Middle frontal gyrus (tissue), 1 donor: ENCODE measurements around the gene NEURL1B.

ENCODE experiments used
- DNase-seq: peaks from one replicate; pipeline ENCODE4 v3.0.0-alpha.2; 2015; ENCODE audit warnings: low spot score; ENCODE audit errors: extremely low spot score

NEURL1B gene

DNA sequence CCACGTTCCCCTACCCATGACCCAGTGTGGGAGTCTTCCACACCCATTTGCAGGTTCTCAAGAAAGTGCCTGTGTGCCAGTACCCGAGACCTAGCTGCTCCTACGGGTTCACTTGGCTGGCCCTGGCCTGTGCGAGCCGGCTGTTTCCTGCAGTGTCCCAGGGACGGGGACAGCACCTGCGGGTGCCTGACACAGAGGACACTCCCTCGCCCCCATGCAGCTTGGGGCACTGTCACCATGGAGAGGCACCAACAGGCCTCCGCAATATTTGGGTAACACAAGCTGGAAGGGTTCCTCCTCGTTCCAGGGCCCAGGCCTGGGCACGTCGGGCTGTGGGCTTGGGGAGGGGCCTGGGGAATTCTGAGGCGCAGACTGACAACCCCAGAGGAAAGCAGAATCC, 88.5 kb downstream of the NEURL1B start:
- no peak for DNase-seq

DNA sequence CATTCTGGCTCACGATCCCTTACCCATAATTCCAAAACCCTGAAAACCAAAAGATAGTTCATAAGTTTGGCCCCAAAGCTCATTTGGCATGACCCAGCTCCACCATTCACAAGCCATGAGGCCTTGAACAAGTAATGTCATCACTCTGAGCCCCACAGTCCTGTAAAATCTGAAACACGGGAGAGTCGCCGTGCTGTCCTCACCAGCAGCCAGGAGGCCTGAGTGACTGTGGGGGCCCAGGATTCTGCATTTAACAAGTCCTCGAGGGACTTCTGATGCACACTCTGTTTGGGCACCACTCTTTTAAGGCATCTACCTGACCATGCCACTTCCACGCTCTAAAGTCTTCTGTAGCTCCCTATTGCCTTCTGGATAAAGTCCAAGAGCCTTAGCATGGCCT, 89.2 kb downstream of the NEURL1B start:
- DNase-seq = no peak

DNA sequence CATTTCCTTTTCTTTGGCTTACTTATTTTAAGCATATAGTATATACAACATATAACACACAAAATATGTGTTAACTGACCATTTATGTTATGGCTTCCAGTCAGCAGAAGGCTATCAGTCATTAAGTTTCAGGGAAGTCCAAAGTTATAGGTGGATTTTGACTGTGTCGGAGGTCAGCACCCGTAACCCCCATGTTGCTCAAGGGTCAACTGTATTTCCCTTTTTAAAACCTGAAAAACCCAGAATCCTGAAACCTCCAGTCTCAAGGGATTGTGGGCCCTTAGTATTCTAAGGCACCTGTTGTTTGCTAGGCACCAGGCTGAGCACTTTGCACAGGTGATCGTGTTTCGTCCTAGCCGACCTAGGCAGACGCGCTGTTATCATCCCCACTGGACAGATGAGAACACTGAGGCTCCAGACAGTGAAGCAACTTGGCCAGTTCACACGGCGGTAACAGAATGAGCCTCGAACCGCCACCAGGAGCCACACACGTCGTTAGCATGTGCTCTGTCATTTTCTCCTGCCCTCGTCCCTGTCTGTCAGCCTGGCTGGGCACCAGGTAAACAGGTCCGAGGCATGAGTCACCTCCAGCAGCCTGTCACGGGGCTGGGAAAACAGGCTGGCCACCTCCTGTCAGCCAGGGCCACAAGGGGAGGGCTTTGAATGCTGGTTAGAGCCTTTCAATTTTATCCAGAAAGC, 90.1 kb downstream of the NEURL1B start:
- DNase-seq = no peak

DNA sequence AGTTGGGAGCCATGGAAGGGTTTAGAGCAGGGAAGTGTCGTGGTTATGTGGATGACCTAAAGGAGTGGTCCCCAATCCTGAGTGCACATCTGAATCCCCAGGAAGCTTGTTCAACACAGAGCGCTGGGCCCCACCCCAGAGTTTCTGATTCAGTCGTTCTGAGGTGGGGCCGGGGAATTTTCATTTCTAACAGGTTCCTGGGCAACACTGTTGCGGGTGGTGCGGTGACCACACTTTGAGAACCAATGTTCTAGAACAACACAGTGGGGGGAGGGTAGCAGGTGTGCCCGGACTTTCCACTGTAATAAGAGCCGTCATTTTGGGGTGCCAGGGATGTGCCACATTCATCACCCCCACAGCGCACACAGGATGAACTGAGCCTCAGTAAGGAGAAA, 90.6 kb downstream of the NEURL1B start:
- DNase-seq = no peak

DNA sequence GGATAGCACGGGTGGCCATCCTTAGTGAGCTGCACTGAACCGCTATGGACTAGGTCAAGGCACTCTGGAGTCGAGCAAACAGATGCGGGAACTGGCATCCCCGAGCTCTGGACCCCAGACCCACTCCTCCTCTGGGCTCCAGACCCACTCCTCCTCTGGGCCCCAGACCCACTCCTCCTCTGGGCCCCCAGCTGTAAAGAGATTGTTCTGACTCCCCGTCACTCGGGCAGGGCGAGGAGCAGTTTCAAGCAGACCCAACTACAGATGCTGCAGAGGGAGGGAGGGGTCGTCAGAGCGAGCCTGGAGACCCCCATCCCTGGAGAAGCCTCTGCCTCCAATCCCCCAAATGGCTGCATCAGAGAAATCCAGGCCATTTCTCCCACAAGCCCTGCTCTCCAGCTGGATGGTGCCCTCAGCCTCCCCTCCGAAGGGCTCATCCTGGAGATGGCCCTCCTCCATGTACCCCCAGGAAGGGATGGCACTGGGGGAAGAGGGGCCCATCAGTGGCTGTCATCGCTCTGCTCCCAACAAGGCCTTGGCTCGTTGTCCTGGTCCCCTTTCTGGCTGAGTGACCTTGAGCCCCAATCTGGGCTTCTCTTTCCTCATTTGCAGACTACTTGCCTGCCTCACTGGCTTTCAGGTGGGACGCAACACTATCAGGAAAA, 91.3 kb downstream of the NEURL1B start:
- DNase-seq = no peak

DNA sequence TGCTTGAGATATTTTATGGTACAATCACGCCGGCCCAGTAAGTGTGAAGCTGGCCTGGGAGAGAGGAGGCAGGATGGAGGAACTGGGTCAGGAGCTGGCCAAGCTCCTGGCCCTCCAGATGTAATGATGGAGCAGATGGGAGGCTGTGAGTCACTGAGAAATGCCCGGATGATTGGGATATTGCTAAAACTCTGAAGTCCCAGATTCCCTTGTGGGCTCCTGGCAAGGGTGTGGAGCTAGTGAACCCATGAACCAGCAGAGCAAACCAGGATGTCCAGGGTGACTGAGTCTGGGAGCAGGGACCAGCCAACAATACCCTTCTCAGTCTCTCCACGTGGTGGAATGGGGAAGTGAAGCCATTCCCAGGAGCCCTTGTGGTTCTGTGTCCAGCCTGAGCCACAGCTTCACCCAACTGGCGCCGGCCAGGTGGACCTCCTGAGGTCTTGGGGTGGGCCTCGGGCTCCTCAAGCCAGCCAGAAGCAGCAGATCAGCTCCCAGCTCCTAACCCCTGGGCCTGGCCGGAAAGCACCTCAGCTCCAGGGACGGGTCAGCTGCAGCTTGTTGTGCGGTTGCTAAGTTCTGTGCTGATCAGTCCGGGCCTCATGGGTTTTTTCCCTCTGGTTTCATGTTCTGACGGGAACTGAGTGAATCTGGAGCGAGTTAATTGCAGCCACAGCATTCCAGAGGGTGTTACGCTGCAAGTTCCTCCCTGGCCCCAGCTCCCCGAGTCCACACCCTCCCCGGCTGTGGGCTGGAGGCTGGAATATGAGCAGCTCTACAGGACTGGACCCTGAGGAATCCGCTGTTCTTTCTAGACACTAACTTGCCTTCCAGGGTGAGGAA, 92.3 kb downstream of the NEURL1B start:
- DNase-seq = no peak

DNA sequence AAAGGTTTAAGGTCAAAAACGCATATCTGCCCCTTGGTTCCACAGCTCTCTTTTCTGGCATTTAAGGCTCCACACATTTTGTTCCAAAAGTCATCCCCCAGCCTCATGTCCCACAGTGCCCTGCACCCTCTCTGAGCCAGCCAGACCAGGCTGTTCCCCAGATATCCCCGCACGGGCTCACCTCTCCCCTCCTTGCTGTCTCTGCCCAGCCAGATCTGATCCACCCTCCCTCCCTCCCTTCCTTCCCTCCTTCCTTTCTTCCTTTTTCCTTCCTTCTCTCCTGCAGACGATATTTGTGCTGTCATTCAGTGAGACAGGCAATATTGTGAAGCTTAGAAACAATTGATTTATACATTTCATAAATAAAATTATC, 92.9 kb downstream of the NEURL1B start:
- no peak for DNase-seq

DNA sequence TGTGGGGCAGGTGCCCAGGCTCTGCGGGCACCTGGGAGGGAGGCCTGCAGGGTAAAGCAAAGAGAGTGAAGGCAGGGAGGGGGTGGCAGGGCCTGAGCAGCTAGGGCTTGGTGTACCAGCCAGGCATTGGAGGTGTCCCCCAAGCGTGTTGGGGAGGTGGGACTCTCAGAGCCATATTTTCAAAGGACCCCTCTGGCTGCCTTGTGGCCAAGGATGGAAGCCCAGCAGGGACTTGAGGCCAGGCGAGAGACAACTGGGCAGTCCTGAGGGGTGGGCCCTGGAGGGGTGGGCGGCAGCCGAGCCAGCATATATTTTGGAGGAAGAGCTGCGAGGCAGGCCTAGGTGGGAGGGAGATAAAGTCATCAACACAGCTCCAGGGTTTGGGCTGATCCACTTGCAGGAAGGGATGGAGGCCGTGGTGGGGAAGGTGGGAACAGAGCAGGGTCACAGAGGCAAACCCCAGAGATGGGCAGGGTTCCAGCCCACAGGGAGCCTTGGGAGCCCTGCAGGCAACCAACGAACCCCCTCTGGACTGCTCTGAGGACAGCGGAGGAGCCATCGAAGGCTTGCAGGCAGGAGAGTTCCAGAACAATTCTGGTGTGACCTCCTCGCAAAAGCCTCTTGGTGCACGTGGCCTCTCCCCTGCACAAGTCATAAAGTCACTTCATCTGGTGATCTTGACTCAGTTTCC, 94.2 kb downstream of the NEURL1B start:
- DNase-seq = no peak

DNA sequence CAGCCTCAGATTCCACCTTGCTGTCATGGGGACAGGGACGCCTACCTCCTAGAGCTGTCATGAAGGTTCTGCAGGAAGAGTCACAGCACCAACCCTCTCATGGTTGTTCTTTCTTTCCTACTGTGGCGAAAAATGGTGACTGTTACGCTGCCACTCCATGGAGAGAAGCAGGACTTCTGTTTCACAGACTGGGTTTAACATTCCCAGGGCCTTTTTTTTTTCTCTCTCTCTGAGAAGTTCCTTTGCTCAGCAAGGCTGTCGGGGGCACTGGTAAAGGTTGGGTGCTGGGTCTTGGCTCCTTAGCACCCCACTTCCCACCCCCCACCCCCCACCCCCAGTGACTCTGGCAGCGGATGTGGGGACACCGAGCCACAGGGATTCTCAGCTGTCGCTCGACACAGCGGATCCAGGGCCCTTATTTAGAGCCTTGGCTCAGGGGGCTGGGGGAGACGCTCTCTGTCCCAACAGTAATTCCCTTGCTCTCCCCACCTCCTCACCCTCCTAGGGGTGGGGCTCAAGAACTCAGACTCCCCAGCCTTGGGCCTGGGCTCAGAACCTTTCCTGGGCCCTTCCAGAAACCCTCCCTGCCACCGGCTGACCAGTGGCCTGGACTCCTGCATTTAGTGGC, 95.6 kb downstream of the NEURL1B start:
- DNase-seq = no peak

DNA sequence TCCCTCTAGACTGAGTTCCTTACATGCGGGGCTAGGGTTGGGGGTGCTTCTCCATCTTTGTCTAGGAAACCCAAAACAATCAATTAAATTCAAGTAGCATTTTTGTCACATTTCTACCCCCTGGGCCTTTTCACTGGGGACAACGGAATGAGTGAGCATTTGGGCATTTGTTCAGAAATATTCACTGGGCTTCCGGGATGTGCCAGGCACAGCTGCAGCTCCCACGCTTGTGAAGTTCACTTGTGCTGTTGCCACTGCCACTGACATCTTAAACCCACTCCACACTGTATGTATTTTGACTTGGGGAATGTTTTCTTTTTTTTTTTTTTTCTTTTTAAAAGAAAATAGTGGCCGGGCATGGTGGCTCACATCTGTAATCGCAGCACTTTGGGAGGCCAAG, 98.3 kb downstream of the NEURL1B start:
- DNase-seq = no peak

DNA sequence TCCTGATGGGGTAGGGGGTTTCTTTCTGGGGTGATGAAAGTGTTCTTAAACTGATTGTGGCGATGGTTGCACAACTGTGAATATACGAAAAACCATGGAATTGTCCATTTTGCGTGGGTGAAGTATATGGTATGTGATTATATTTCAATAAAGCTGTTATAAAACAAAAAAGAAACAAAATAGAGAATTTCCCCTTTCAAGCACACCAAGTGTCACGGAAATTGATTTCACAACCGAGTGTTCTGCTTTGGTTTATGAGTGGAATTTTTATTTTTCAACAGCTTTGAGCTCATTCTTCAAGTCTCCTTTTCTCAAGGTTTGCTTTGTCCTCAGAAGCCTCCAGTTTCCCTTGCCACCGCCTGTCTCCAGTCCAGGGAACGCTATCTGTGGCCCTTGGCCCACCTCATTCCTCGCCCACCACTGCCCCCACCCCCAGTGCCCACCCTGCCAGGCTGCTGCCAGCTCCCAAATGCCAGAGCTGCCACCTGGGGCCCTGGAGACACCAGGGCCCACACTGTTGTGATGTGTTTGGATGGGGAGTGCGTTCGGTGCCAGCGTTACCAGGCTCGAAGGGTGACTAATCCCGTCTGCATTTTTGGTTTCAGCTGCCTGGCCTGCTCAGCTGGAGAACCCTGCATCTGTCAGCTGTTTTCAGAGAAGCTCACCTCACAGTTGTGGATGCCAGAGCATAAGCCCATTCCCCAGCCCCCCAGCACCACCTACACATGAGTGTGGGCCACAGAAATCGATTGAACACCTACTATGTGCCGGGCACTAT, 99.6 kb downstream of the NEURL1B start:
- DNase-seq = no peak
